WTC11 (cell line): ENCODE data around the gene METTL6.

ENCODE experiments used
- CREB1 ChIP-seq: sonication (generic); formaldehyde crosslinking; IDR thresholded peaks from 2 replicates; pipeline ENCODE4 v1.8.0; 2023; ENCODE audit warnings: mild to moderate bottlenecking, missing genetic modification reagents
- CREM ChIP-seq: sonication (generic); formaldehyde crosslinking; IDR thresholded peaks from 2 replicates; pipeline ENCODE4 v1.8.1; 2022; ENCODE audit warnings: mild to moderate bottlenecking, missing genetic modification reagents, moderate library complexity
- RORB ChIP-seq: fragments of 250-450 bp; sonication (Bioruptor Pico); IDR thresholded peaks from 2 replicates; pipeline ENCODE4 v1.9.0; 2021; ENCODE audit warnings: mild to moderate bottlenecking
- TEAD4 ChIP-seq: sonication (generic); formaldehyde crosslinking; IDR thresholded peaks from 2 replicates; pipeline ENCODE4 v1.8.0; 2022; ENCODE audit warnings: mild to moderate bottlenecking, missing genetic modification reagents
- ZNF138 ChIP-seq: sonication (generic); formaldehyde crosslinking; conservative IDR thresholded peaks from 2 replicates; pipeline ENCODE4 v1.8.1; 2022; ENCODE audit warnings: mild to moderate bottlenecking, moderate library complexity, missing genetic modification reagents
- ZNF263 ChIP-seq: sonication (generic); formaldehyde crosslinking; IDR thresholded peaks from 2 replicates; pipeline ENCODE4 v1.8.1; 2022; ENCODE audit warnings: low read depth, mild to moderate bottlenecking, moderate library complexity, missing genetic modification reagents
- TF ChIP-seq, protein P1 (sequence below): fragments of 200-600 bp; IDR thresholded peaks from 2 replicates; pipeline ENCODE4 v1.8.0; 2022; ENCODE audit warnings: antibody characterized with exemption

DNA sequence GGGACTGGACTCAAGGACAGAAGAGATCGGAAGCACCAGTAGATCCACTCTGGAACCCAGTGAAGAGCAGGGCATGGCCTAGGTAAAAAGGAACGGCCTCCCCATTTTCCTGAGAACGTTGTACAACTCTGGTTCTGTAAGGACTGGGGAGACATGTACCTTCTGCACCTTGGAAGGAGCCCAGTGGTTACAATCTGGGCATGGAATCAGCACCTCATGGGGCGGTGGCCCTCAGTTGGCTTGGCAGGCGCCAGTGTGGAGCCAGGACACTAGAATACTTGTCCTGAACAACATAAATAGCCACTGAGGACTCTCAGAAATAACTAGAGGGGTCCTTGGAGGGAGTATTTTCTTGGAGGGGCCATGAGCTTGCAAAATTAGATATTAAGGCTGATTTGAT, 25.6 kb upstream of the METTL6 start:
- TF ChIP-seq TEAD4 (CRISPR knock-in tag) (no peak), ZNF263 (CRISPR knock-in tag) (no peak), RORB (CRISPR knock-in tag) (no peak), ZNF138 (CRISPR knock-in tag) (no peak), CREM (no peak), CREB1 (CRISPR knock-in tag) (no peak)
- TF ChIP-seq, protein P1, sequence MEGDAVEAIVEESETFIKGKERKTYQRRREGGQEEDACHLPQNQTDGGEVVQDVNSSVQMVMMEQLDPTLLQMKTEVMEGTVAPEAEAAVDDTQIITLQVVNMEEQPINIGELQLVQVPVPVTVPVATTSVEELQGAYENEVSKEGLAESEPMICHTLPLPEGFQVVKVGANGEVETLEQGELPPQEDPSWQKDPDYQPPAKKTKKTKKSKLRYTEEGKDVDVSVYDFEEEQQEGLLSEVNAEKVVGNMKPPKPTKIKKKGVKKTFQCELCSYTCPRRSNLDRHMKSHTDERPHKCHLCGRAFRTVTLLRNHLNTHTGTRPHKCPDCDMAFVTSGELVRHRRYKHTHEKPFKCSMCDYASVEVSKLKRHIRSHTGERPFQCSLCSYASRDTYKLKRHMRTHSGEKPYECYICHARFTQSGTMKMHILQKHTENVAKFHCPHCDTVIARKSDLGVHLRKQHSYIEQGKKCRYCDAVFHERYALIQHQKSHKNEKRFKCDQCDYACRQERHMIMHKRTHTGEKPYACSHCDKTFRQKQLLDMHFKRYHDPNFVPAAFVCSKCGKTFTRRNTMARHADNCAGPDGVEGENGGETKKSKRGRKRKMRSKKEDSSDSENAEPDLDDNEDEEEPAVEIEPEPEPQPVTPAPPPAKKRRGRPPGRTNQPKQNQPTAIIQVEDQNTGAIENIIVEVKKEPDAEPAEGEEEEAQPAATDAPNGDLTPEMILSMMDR, result no peak
